EL (cell line): Measurements from ENCODE around the gene MEF2A.
"Not testable (repeated sequence)": the region's sequence is repeated elsewhere in the genome, so short reads cannot be mapped to it uniquely, and the experiment has no call there.

ENCODE experiments used
- DNase-seq: peaks from one replicate; pipeline ENCODE4 v3.0.0-alpha.2; 2016

MEF2A gene

GRCh38 chr15:99732751-99733267 is 167.0 kb downstream of the MEF2A start:
- peak; percentile 18 for DNase-seq

GRCh38 chr15:99733268-99734039 is 167.7 kb downstream of the MEF2A start, which contains the start of gene LYSMD4:
Gene LYSMD4 (minus strand): TSS chr15:99733437. CDS start chr15:99731999, 1,438 bp downstream.
- peak; percentile 94 for DNase-seq

- not testable (repeated sequence) for DNase-seq
Measured at GRCh38 chr15:99734040-99734291, 168.2 kb downstream of the MEF2A start.

GRCh38 chr15:99734575-99734974 is 168.8 kb downstream of the MEF2A start:
- DNase-seq, result no peak

- no peak for DNase-seq
Measured at GRCh38 chr15:99735868-99736267, 170.1 kb downstream of the MEF2A start.

- DNase-seq, result no peak
Measured at GRCh38 chr15:99736702-99737101, 170.9 kb downstream of the MEF2A start.

GRCh38 chr15:99738021-99738847 is 172.4 kb downstream of the MEF2A start:
- DNase-seq, result no peak

- no peak for DNase-seq
Measured at GRCh38 chr15:99741835-99742234, 176.1 kb downstream of the MEF2A start.

GRCh38 chr15:99744142-99744541 is 178.4 kb downstream of the MEF2A start:
- no peak for DNase-seq

GRCh38 chr15:99745370-99746086 is 179.7 kb downstream of the MEF2A start:
- no peak for DNase-seq

GRCh38 chr15:99749386-99749785 is 183.6 kb downstream of the MEF2A start:
- peak; percentile 19 for DNase-seq

- DNase-seq, result not testable (repeated sequence)
Measured at GRCh38 chr15:99750326-99750725, 184.5 kb downstream of the MEF2A start.

GRCh38 chr15:99752556-99752955 is 186.8 kb downstream of the MEF2A start:
- no peak for DNase-seq

GRCh38 chr15:99753066-99753465 is 187.3 kb downstream of the MEF2A start:
- no peak for DNase-seq

- DNase-seq, result peak; percentile 68
Measured at GRCh38 chr15:99755692-99756409, 190.1 kb downstream of the MEF2A start.

GRCh38 chr15:99762288-99762687 is 196.5 kb downstream of the MEF2A start:
- DNase-seq, result peak; percentile 20

GRCh38 chr15:99763827-99764226 is 198.0 kb downstream of the MEF2A start:
- DNase-seq, result no peak

GRCh38 chr15:99764522-99764921 is 198.7 kb downstream of the MEF2A start:
- no peak for DNase-seq
